Measurements from ENCODE around the gene CDK6.

- TF ChIP-seq CTCF (conservative IDR thresholded peaks at IDR 0.05; ENCODE audit: low read depth, low read length): no peak
- no peak for TF ChIP-seq EZH2 (IDR thresholded peaks at IDR 0.05; ENCODE audit: borderline replicate concordance, low read depth, low read length, poor library complexity, severe bottlenecking)
Observed at GRCh38 chr7:92882760-92883159, 46.4 kb upstream of the CDK6 start.

Data from A673 (cell line).